ENCODE data around the gene ADAP1. TPM values are rescaled to one million over a fixed set of nuclear protein-coding genes. Genes with fewer than 3 reads are reported as not detected.

ADAP1 gene
- total RNA-seq, 1 experiment from 2014 or later = 34.0 TPM

DNA sequence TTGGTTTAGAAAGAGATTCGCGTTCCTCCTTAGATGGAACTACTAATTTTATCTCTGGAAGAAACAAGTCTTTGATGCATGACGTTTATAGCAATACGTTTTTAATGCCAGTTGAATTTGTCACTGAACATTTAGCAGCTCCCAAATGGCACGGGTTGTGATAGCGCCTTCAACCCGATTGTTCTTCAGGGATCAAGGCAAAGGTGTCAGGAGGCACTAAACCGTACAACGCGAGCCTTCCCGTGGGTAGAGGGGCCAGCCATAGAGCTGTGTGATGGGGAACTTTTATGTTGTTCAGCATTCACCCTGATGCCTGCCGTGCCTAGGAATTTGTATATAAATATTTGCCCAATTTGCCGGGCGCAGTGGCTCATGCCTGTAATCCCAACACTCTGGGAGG lies 74.8 kb downstream of the ADAP1 start:
- no peaks in the 10 kb centered on the region; the same call in 1 of the 2 replicates for H4K20me1 ChIP-seq (ENCODE audit: insufficient read depth)
- H3K79me2 ChIP-seq (ENCODE audit: insufficient read depth, low read length) = peaks cover 79% of the 10 kb centered on the region
- no peak overlapping the region for H3K4me3 ChIP-seq (replicated peaks in 1 of 2; ENCODE audit: low read depth in 1 of 2, low read length in 2 of 2)
- peaks cover 7 to 16% of the 10 kb centered on the region in 2 experiments for H3K4me1 ChIP-seq (ENCODE audit: control insufficient read depth in 1 of 2, insufficient read depth in 2 of 2, low read length in 2 of 2)
- no peaks in the 10 kb centered on the region for H3K9me3 ChIP-seq (ENCODE audit: control insufficient read depth in 1 of 2, insufficient read depth in 1 of 2, low read depth in 1 of 2, low read length in 2 of 2)
- ATAC-seq (no peak), DNase-seq (ENCODE audit: low read depth, low spot score) (no peak)
- H3K27me3 ChIP-seq (ENCODE audit: insufficient read depth, low read length) = no peaks in the 10 kb centered on the region
- BruUV-seq (replicated peaks) = no TSS peak
- ChIA-PET CTCF (no interaction called here), RAD21 (ENCODE audit: low non-redundant PET in 1 of 2, low total read pairs in 2 of 2, uncharacterized antibody in 2 of 2, unreplicated experiment in 2 of 2) (no interaction called here), POLR2A (no interaction called here)
- TF ChIP-seq SIN3A (IDR thresholded peaks at IDR 0.05; ENCODE audit: low read depth) = no peak
- TF ChIP-seq TCF7L2 (IDR thresholded peaks at IDR 0.05; ENCODE audit: borderline replicate concordance, extremely low read depth, insufficient read depth, insufficient read length) = no peak
- TF ChIP-seq, protein P1, sequence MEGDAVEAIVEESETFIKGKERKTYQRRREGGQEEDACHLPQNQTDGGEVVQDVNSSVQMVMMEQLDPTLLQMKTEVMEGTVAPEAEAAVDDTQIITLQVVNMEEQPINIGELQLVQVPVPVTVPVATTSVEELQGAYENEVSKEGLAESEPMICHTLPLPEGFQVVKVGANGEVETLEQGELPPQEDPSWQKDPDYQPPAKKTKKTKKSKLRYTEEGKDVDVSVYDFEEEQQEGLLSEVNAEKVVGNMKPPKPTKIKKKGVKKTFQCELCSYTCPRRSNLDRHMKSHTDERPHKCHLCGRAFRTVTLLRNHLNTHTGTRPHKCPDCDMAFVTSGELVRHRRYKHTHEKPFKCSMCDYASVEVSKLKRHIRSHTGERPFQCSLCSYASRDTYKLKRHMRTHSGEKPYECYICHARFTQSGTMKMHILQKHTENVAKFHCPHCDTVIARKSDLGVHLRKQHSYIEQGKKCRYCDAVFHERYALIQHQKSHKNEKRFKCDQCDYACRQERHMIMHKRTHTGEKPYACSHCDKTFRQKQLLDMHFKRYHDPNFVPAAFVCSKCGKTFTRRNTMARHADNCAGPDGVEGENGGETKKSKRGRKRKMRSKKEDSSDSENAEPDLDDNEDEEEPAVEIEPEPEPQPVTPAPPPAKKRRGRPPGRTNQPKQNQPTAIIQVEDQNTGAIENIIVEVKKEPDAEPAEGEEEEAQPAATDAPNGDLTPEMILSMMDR (IDR thresholded peaks at IDR 0.05 in 2 of 3, conservative IDR thresholded peaks at IDR 0.05 in 1 of 3; ENCODE audit: borderline replicate concordance in 1 of 3, insufficient read depth in 1 of 3, low read depth in 2 of 3, low read length in 2 of 3) = no peak
- TF ChIP-seq ZNF274 (IDR thresholded peaks at IDR 0.05; ENCODE audit: low read depth, low read length) = no peak
- no peak for TF ChIP-seq CEBPB (IDR thresholded peaks at IDR 0.05; ENCODE audit: low read depth)
- TF ChIP-seq, protein P2, sequence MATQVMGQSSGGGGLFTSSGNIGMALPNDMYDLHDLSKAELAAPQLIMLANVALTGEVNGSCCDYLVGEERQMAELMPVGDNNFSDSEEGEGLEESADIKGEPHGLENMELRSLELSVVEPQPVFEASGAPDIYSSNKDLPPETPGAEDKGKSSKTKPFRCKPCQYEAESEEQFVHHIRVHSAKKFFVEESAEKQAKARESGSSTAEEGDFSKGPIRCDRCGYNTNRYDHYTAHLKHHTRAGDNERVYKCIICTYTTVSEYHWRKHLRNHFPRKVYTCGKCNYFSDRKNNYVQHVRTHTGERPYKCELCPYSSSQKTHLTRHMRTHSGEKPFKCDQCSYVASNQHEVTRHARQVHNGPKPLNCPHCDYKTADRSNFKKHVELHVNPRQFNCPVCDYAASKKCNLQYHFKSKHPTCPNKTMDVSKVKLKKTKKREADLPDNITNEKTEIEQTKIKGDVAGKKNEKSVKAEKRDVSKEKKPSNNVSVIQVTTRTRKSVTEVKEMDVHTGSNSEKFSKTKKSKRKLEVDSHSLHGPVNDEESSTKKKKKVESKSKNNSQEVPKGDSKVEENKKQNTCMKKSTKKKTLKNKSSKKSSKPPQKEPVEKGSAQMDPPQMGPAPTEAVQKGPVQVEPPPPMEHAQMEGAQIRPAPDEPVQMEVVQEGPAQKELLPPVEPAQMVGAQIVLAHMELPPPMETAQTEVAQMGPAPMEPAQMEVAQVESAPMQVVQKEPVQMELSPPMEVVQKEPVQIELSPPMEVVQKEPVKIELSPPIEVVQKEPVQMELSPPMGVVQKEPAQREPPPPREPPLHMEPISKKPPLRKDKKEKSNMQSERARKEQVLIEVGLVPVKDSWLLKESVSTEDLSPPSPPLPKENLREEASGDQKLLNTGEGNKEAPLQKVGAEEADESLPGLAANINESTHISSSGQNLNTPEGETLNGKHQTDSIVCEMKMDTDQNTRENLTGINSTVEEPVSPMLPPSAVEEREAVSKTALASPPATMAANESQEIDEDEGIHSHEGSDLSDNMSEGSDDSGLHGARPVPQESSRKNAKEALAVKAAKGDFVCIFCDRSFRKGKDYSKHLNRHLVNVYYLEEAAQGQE (IDR thresholded peaks at IDR 0.05; ENCODE audit: low read depth) = no peak
- TF ChIP-seq, protein P3, sequence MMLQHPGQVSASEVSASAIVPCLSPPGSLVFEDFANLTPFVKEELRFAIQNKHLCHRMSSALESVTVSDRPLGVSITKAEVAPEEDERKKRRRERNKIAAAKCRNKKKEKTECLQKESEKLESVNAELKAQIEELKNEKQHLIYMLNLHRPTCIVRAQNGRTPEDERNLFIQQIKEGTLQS (IDR thresholded peaks at IDR 0.05) = no peak
- no peak for TF ChIP-seq SP1 (IDR thresholded peaks at IDR 0.05; ENCODE audit: low read depth)
- no peak for TF ChIP-seq YY1 (IDR thresholded peaks at IDR 0.05; ENCODE audit: extremely low read depth, insufficient replicate concordance, low read depth, low read length)
- TF ChIP-seq POLR2AphosphoS5 (IDR thresholded peaks at IDR 0.05; ENCODE audit: low read depth, low read length) = no peak
- TF ChIP-seq EZH2phosphoT487 (IDR thresholded peaks at IDR 0.05; ENCODE audit: borderline replicate concordance) = no peak
- no peak for TF ChIP-seq FOSL1 (IDR thresholded peaks at IDR 0.05; ENCODE audit: low read depth)
- no peak for TF ChIP-seq SRF (IDR thresholded peaks at IDR 0.05; ENCODE audit: low read depth)
- TF ChIP-seq EZH2 (IDR thresholded peaks at IDR 0.05) = no peak
- TF ChIP-seq ZFX (IDR thresholded peaks at IDR 0.05) = no peak
- TF ChIP-seq RAD21 (IDR thresholded peaks at IDR 0.05; ENCODE audit: low read depth) = no peak
- TF ChIP-seq MAX (IDR thresholded peaks at IDR 0.05) = no peak
- TF ChIP-seq ELF1 (IDR thresholded peaks at IDR 0.05; ENCODE audit: borderline replicate concordance, low read depth) = no peak
- TF ChIP-seq ZBTB33 (IDR thresholded peaks at IDR 0.05; ENCODE audit: extremely low read depth, insufficient replicate concordance, low read length) = no peak
- intact Hi-C loops (cut with micrococcal nuclease) = no loop called here
- no peak overlapping the region for H3K9ac ChIP-seq (ENCODE audit: low read length)
- no peaks in the 10 kb centered on the region for H3K9me2 ChIP-seq (ENCODE audit: insufficient read depth)
- H3K36me3 ChIP-seq (ENCODE audit: control insufficient read depth in 1 of 2, insufficient read depth in 2 of 2, low read length in 2 of 2) = peaks cover 0 to 13% of the 10 kb centered on the region in 2 experiments; a peak in 2 of 4 replicates
- no peak overlapping the region for H2AFZ ChIP-seq (ENCODE audit: low read depth, low read length, poor library complexity, severe bottlenecking)
- H3K27ac ChIP-seq (ENCODE audit: low read depth, low read length) = no peak overlapping the region
- H3K4me2 ChIP-seq (ENCODE audit: low read length) = no peak overlapping the region
